SK-N-SH treated with all-trans-retinoic acid at 6 μM for 48 hours (cell line): ENCODE data around the gene MPC1.

Source experiments
- ATAC-seq: fragments of 200-7000 bp; cut with Tn5 transposase; 3 replicates; pipeline ENCODE4 v1.9.1; 2020; ENCODE audit warnings: mild to moderate bottlenecking, moderate library complexity
- ARNTL ChIP-seq: fragments of 450-650 bp; formaldehyde crosslinking; IDR thresholded peaks from 2 replicates; pipeline ENCODE4 v1.5.0; 2020; ENCODE audit warnings: low read depth, mild to moderate bottlenecking, moderate library complexity, borderline replicate concordance
- CSDC2 ChIP-seq: fragments of 250-450 bp; sonication (Bioruptor Pico); IDR thresholded peaks from 2 replicates; pipeline ENCODE4 v1.5.0; 2020; ENCODE audit warnings: mild to moderate bottlenecking, moderate library complexity
- ESRRG ChIP-seq: fragments of 250-450 bp; sonication (Bioruptor Pico); IDR thresholded peaks from 2 replicates; pipeline ENCODE4 v1.6.1; 2021; ENCODE audit warnings: mild to moderate bottlenecking
- ISL1 ChIP-seq: fragments of 250-450 bp; sonication (Bioruptor Pico); IDR thresholded peaks from 2 replicates; pipeline ENCODE4 v2.1.2; 2022; ENCODE audit warnings: mild to moderate bottlenecking, moderate library complexity
- OSR1 ChIP-seq: fragments of 250-450 bp; sonication (Bioruptor Pico); IDR thresholded peaks from 2 replicates; pipeline ENCODE4 v1.8.0; 2022; ENCODE audit warnings: moderate library complexity, mild to moderate bottlenecking, inconsistent platforms
- PPARA ChIP-seq: fragments of 250-450 bp; sonication (Bioruptor Pico); IDR thresholded peaks from 2 replicates; pipeline ENCODE4 v1.5.0; 2020; ENCODE audit warnings: mild to moderate bottlenecking, borderline replicate concordance
- RARB ChIP-seq: fragments of 250-450 bp; sonication (Bioruptor Pico); IDR thresholded peaks from 2 replicates; pipeline ENCODE4 v1.8.0; 2021; ENCODE audit warnings: mild to moderate bottlenecking, moderate library complexity
- SNAI2 ChIP-seq: fragments of 250-450 bp; sonication (Bioruptor Pico); IDR thresholded peaks from 2 replicates; pipeline ENCODE4 v1.5.0; 2020; ENCODE audit warnings: mild to moderate bottlenecking, moderate library complexity
- TOX ChIP-seq: fragments of 250-450 bp; sonication (Bioruptor Pico); IDR thresholded peaks from 2 replicates; pipeline ENCODE4 v1.8.0; 2021; ENCODE audit warnings: mild to moderate bottlenecking, moderate library complexity, borderline replicate concordance
- ZC3H10 ChIP-seq: fragments of 250-450 bp; sonication (Bioruptor Pico); IDR thresholded peaks from 2 replicates; pipeline ENCODE4 v1.5.1; 2021; ENCODE audit warnings: mild to moderate bottlenecking, moderate library complexity
- ZFP3 ChIP-seq: fragments of 250-450 bp; sonication (Bioruptor Pico); IDR thresholded peaks from 2 replicates; pipeline ENCODE4 v1.5.0; 2020; ENCODE audit warnings: mild to moderate bottlenecking, moderate library complexity
- ZFP30 ChIP-seq: fragments of 450-650 bp; formaldehyde crosslinking; IDR thresholded peaks from 2 replicates; pipeline ENCODE4 v1.5.0; 2022; ENCODE audit warnings: mild to moderate bottlenecking, moderate library complexity
- ZNF565 ChIP-seq: fragments of 450-650 bp; formaldehyde crosslinking; conservative IDR thresholded peaks from 2 replicates; pipeline ENCODE4 v1.5.0; 2020; ENCODE audit warnings: low read depth, mild to moderate bottlenecking, moderate library complexity
- ZNF70 ChIP-seq: fragments of 450-650 bp; formaldehyde crosslinking; IDR thresholded peaks from 2 replicates; pipeline ENCODE4 v1.5.0; 2020; ENCODE audit warnings: mild to moderate bottlenecking, moderate library complexity
- TF ChIP-seq, protein P1 (sequence below): fragments of 250-450 bp; sonication (Bioruptor Pico); IDR thresholded peaks from 2 replicates; pipeline ENCODE4 v1.5.1; 2021; ENCODE audit warnings: mild to moderate bottlenecking, moderate library complexity
- TF ChIP-seq, protein P2 (sequence below): fragments of 250-450 bp; sonication (Bioruptor Pico); IDR thresholded peaks from 2 replicates; pipeline ENCODE4 v1.5.1; 2020; ENCODE audit warnings: low read depth, mild to moderate bottlenecking, moderate library complexity
- TF ChIP-seq, protein P3 (sequence below): fragments of 250-450 bp; sonication (Bioruptor Pico); IDR thresholded peaks from 2 replicates; pipeline ENCODE4 v1.8.0; 2021; ENCODE audit warnings: low read depth, mild to moderate bottlenecking, moderate library complexity, borderline replicate concordance
- TF ChIP-seq, protein P4 (sequence below): fragments of 250-450 bp; sonication (Bioruptor Pico); IDR thresholded peaks from 2 replicates; pipeline ENCODE4 v1.5.0; 2020; ENCODE audit warnings: mild to moderate bottlenecking, moderate library complexity
- TF ChIP-seq, protein P5 (sequence below): fragments of 250-450 bp; sonication (Bioruptor Pico); IDR thresholded peaks from 2 replicates; pipeline ENCODE4 v1.8.0; 2020; ENCODE audit warnings: mild to moderate bottlenecking, moderate library complexity, borderline replicate concordance

The MPC1 gene

DNA sequence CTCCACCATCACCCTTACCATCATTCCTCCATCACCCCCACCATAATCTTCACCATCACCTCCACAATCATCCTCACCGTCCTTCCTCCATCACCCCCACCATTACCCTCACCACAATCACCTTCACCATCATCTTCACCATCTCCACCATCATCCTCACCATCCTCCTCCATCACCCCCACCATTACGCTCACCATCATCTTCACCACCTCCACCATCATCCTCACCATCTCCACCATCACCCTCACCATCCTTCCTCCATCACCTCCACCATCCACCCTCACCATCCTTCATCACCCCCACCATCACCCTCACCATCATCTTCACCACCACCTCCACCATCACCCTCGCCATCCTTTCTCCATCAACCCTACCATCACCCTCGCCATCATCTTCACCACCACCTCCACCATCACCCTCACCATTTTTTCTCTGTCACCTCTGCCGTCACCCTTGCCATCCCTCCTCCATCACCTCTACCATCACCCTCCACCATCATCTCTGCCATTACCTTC, 33.1 kb upstream of the MPC1 start (continued):
- TF ChIP-seq, protein P1, sequence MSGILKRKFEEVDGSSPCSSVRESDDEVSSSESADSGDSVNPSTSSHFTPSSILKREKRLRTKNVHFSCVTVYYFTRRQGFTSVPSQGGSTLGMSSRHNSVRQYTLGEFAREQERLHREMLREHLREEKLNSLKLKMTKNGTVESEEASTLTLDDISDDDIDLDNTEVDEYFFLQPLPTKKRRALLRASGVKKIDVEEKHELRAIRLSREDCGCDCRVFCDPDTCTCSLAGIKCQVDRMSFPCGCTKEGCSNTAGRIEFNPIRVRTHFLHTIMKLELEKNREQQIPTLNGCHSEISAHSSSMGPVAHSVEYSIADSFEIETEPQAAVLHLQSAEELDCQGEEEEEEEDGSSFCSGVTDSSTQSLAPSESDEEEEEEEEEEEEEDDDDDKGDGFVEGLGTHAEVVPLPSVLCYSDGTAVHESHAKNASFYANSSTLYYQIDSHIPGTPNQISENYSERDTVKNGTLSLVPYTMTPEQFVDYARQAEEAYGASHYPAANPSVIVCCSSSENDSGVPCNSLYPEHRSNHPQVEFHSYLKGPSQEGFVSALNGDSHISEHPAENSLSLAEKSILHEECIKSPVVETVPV (CRISPR knock-in tag): no peak
- TF ChIP-seq ZNF565 (CRISPR knock-in tag): no peak
- no peak for TF ChIP-seq ZFP3 (CRISPR knock-in tag)
- no peak for TF ChIP-seq ESRRG (CRISPR knock-in tag)
- no peak for TF ChIP-seq PPARA
- no peak for TF ChIP-seq TOX (CRISPR knock-in tag)
- no peak for TF ChIP-seq RARB
- no peak for TF ChIP-seq ARNTL (CRISPR knock-in tag)

DNA sequence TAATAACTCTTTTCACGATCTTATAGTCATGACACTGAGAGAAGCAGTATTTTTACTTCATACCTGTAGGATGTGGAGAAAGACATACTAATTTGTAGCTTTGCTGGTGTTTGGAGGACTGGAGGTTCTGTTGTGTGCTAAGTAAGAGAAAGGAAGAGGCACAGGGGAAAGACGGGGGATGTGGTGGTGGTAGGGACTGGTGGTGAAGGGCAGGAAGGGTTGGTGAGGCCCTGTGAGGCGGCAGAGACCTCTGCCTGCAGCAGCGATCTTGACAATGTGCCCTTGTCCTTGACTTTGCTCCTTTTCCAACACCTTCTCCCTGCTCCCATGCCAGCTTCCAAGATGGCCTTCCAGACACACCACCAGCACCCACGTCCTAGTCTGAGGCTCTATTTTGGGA, 32.6 kb upstream of the MPC1 start:
- TF ChIP-seq ISL1 (CRISPR knock-in tag) (no peak), ARNTL (CRISPR knock-in tag) (no peak), PPARA (no peak), OSR1 (no peak)
- TF ChIP-seq, protein P2, sequence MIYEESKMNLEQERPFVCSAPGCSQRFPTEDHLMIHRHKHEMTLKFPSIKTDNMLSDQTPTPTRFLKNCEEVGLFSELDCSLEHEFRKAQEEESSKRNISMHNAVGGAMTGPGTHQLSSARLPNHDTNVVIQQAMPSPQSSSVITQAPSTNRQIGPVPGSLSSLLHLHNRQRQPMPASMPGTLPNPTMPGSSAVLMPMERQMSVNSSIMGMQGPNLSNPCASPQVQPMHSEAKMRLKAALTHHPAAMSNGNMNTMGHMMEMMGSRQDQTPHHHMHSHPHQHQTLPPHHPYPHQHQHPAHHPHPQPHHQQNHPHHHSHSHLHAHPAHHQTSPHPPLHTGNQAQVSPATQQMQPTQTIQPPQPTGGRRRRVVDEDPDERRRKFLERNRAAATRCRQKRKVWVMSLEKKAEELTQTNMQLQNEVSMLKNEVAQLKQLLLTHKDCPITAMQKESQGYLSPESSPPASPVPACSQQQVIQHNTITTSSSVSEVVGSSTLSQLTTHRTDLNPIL (CRISPR knock-in tag): no peak
- TF ChIP-seq, protein P1 (CRISPR knock-in tag): no peak
- TF ChIP-seq, protein P3, sequence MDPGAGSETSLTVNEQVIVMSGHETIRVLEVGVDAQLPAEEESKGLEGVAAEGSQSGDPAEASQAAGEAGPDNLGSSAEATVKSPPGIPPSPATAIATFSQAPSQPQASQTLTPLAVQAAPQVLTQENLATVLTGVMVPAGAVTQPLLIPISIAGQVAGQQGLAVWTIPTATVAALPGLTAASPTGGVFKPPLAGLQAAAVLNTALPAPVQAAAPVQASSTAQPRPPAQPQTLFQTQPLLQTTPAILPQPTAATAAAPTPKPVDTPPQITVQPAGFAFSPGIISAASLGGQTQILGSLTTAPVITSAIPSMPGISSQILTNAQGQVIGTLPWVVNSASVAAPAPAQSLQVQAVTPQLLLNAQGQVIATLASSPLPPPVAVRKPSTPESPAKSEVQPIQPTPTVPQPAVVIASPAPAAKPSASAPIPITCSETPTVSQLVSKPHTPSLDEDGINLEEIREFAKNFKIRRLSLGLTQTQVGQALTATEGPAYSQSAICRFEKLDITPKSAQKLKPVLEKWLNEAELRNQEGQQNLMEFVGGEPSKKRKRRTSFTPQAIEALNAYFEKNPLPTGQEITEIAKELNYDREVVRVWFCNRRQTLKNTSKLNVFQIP (CRISPR knock-in tag): no peak
- ATAC-seq: no peak

DNA sequence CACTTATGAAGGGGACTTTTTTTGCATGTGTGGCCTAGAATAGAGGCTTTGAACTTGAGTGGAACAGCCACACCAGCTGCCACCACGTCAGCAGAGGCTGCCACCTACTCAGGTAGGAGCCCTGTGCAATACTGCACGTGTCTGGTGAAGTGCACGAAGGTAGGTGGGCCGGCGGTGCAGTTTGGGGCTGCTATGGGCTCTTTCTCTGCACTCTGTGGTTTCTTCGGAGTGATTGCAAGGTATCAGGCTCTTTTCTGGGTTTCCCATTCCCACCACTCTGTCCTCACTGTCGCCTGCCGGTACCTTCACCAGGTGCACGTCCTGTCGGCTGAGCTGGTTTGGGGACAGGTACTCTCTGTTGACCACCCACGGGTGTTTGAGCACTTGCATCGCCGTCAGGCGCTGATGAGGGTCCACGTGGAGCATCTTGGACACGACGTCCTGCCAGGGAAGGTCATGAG, 30.8 kb upstream of the MPC1 start:
- no peak for ATAC-seq
- TF ChIP-seq, protein P2 (CRISPR knock-in tag): no peak
- TF ChIP-seq, protein P4, sequence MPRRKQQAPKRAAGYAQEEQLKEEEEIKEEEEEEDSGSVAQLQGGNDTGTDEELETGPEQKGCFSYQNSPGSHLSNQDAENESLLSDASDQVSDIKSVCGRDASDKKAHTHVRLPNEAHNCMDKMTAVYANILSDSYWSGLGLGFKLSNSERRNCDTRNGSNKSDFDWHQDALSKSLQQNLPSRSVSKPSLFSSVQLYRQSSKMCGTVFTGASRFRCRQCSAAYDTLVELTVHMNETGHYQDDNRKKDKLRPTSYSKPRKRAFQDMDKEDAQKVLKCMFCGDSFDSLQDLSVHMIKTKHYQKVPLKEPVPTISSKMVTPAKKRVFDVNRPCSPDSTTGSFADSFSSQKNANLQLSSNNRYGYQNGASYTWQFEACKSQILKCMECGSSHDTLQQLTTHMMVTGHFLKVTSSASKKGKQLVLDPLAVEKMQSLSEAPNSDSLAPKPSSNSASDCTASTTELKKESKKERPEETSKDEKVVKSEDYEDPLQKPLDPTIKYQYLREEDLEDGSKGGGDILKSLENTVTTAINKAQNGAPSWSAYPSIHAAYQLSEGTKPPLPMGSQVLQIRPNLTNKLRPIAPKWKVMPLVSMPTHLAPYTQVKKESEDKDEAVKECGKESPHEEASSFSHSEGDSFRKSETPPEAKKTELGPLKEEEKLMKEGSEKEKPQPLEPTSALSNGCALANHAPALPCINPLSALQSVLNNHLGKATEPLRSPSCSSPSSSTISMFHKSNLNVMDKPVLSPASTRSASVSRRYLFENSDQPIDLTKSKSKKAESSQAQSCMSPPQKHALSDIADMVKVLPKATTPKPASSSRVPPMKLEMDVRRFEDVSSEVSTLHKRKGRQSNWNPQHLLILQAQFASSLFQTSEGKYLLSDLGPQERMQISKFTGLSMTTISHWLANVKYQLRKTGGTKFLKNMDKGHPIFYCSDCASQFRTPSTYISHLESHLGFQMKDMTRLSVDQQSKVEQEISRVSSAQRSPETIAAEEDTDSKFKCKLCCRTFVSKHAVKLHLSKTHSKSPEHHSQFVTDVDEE: no peak
- TF ChIP-seq ZFP30 (CRISPR knock-in tag) (no peak), ZC3H10 (no peak), ZNF70 (CRISPR knock-in tag) (no peak), SNAI2 (no peak), OSR1 (no peak), CSDC2 (CRISPR knock-in tag) (no peak)
- TF ChIP-seq, protein P3 (CRISPR knock-in tag): no peak
- TF ChIP-seq, protein P5, sequence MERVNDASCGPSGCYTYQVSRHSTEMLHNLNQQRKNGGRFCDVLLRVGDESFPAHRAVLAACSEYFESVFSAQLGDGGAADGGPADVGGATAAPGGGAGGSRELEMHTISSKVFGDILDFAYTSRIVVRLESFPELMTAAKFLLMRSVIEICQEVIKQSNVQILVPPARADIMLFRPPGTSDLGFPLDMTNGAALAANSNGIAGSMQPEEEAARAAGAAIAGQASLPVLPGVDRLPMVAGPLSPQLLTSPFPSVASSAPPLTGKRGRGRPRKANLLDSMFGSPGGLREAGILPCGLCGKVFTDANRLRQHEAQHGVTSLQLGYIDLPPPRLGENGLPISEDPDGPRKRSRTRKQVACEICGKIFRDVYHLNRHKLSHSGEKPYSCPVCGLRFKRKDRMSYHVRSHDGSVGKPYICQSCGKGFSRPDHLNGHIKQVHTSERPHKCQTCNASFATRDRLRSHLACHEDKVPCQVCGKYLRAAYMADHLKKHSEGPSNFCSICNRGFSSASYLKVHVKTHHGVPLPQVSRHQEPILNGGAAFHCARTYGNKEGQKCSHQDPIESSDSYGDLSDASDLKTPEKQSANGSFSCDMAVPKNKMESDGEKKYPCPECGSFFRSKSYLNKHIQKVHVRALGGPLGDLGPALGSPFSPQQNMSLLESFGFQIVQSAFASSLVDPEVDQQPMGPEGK (CRISPR knock-in tag): no peak
